HepG2 (cell line): ENCODE data around the gene LTC4S. TPM values are rescaled to one million over a fixed set of nuclear protein-coding genes. Genes with fewer than 3 reads are reported as not detected.

Experiments used
- ARNT2 ChIP-seq: sonication (generic); formaldehyde crosslinking; IDR thresholded peaks from 2 replicates; pipeline ENCODE4 v1.8.0; 2022; ENCODE audit warnings: mild to moderate bottlenecking, low read depth, missing genetic modification reagents, moderate library complexity
- ESRRA ChIP-seq: sonication (generic); formaldehyde crosslinking; IDR thresholded peaks from 2 replicates; pipeline ENCODE4 v1.5.1; 2020; ENCODE audit warnings: mild to moderate bottlenecking, low read depth, missing genetic modification reagents
- FLYWCH1 ChIP-seq: sonication (generic); formaldehyde crosslinking; IDR thresholded peaks from 2 replicates; pipeline ENCODE4 v1.8.1; 2023; ENCODE audit warnings: mild to moderate bottlenecking, missing genetic modification reagents
- HDAC1 ChIP-seq: sonication (generic); formaldehyde crosslinking; IDR thresholded peaks from 2 replicates; pipeline ENCODE4 v1.5.1; 2020; ENCODE audit warnings: mild to moderate bottlenecking, missing genetic modification reagents
- KLF13 ChIP-seq: sonication (generic); formaldehyde crosslinking; IDR thresholded peaks from 2 replicates; pipeline ENCODE4 v1.4.0; 2020; ENCODE audit warnings: mild to moderate bottlenecking, missing genetic modification reagents
- MEIS1 ChIP-seq: sonication (generic); formaldehyde crosslinking; IDR thresholded peaks from 2 replicates; pipeline ENCODE4 v1.9.0; 2021; ENCODE audit warnings: mild to moderate bottlenecking, missing genetic modification reagents, moderate library complexity, borderline replicate concordance
- NR2C2 ChIP-seq: sonication (generic); formaldehyde crosslinking; IDR thresholded peaks from 2 replicates; pipeline ENCODE4 v1.4.0; 2020; ENCODE audit warnings: missing genetic modification reagents, mild to moderate bottlenecking, moderate library complexity, borderline replicate concordance
- SPEN ChIP-seq: sonication (generic); formaldehyde crosslinking; IDR thresholded peaks from 2 replicates; pipeline ENCODE4 v1.5.1; 2020; ENCODE audit warnings: low read depth, mild to moderate bottlenecking, missing genetic modification reagents
- TBX2 ChIP-seq: sonication (generic); formaldehyde crosslinking; IDR thresholded peaks from 2 replicates; pipeline ENCODE4 v1.5.0; 2020; ENCODE audit warnings: missing genetic modification reagents, mild to moderate bottlenecking, borderline replicate concordance
- ZBTB21 ChIP-seq: sonication (generic); formaldehyde crosslinking; IDR thresholded peaks from 2 replicates; pipeline ENCODE4 v1.4.0; 2020; ENCODE audit warnings: missing genetic modification reagents
- ZBTB38 ChIP-seq: sonication (generic); formaldehyde crosslinking; IDR thresholded peaks from 2 replicates; pipeline ENCODE4 v1.5.1; 2020; ENCODE audit warnings: mild to moderate bottlenecking, missing genetic modification reagents
- ZNF180 ChIP-seq: sonication (generic); formaldehyde crosslinking; IDR thresholded peaks from 2 replicates; pipeline ENCODE4 v1.4.0; 2020; ENCODE audit warnings: low read depth, missing genetic modification reagents, borderline replicate concordance
- ZNF20 ChIP-seq: sonication (generic); formaldehyde crosslinking; IDR thresholded peaks from 2 replicates; pipeline ENCODE4 v1.4.0; 2020; ENCODE audit warnings: mild to moderate bottlenecking, moderate library complexity, missing genetic modification reagents
- polyA plus RNA-seq, 8 experiments: library from polyadenylated mRNA; depleted of rRNA in 3 of 8; stranded (reverse) in 7 of 8; unstranded in 1 of 8; fragments of >200 nt; fragmentation: Illumina TruSeq in 4 of 8; extraction: Trizol in 4 of 8; gene quantifications; 2 replicates each; pipeline versions ENCODE4 v1.2.1 to v1.2.3, GENCODE V29; 2011 to 2016; ENCODE audit warnings: low read depth in 4 of 8, missing spikeins in 1 of 8, mixed read lengths in 1 of 8; ENCODE audit not compliant: insufficient read depth in 1 of 8
- total RNA-seq, 5 experiments: library from RNA; depleted of rRNA; stranded (reverse); fragments of >200 nt; fragmentation: Illumina TruSeq; extraction: Trizol; gene quantifications; 2 replicates each; pipeline ENCODE4 v1.2.3, GENCODE V29; 2016; ENCODE audit warnings: low read depth in 1 of 5
- TF ChIP-seq, protein P1 (sequence below): IDR thresholded peaks from 2 replicates; pipeline ENCODE4 v1.6.1; 2016; ENCODE audit warnings: low read depth
- TF ChIP-seq, protein P2 (sequence below): sonication (generic); formaldehyde crosslinking; IDR thresholded peaks from 2 replicates; pipeline ENCODE4 v1.4.0; 2020; ENCODE audit warnings: missing genetic modification reagents
- TF ChIP-seq, protein P3 (sequence below): sonication (generic); formaldehyde crosslinking; IDR thresholded peaks from 2 replicates; pipeline ENCODE4 v1.4.0; 2020; ENCODE audit warnings: missing genetic modification reagents, borderline replicate concordance
- TF ChIP-seq, protein P4 (sequence below): IDR thresholded peaks from 2 replicates; pipeline ENCODE4 v1.6.1; 2016; ENCODE audit warnings: mild to moderate bottlenecking

Gene LTC4S
- total and polyA plus RNA-seq, 2 of the 13 experiments (the other 11 are each of a cell fraction or from before 2014, with no cell fraction given) = 0.35 TPM; not detected in 1

DNA sequence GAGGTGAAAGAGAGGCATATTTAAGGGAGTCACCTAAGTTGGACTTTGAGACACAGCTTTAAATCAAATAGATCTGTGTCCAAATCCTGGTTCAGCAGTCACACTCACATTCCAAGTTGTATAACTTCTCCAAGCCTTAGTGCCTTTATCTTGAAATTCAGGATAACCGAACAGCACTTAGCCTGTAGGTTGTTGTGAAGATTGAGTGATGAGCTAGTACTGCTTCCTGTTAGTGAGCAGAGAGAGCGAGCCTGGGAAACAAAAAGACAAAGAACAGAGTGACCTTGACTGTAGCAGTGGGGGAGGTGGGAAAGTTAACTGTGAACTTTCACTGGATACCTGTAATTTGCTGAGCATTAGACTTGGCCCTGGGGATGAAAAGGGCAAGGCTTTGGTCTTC, 38.8 kb upstream of the LTC4S start (continued):
- TF ChIP-seq, protein P1, sequence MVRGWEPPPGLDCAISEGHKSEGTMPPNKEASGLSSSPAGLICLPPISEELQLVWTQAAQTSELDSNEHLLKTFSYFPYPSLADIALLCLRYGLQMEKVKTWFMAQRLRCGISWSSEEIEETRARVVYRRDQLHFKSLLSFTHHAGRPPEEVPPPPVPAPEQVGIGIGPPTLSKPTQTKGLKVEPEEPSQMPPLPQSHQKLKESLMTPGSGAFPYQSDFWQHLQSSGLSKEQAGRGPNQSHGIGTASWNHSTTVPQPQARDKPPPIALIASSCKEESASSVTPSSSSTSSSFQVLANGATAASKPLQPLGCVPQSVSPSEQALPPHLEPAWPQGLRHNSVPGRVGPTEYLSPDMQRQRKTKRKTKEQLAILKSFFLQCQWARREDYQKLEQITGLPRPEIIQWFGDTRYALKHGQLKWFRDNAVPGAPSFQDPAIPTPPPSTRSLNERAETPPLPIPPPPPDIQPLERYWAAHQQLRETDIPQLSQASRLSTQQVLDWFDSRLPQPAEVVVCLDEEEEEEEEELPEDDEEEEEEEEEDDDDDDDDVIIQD (CRISPR knock-in tag) = 0 out of 2 replicates have a peak, but pooled peaks have one; percentile 38
- TF ChIP-seq TBX2 (peak; percentile 79), HDAC1 (peak; percentile 54), ESRRA (CRISPR knock-in tag) (peak; percentile 80), KLF13 (no peak), ZBTB21 (CRISPR knock-in tag) (0 out of 2 replicates have a peak, but pooled peaks have one; percentile 14), ZNF20 (CRISPR knock-in tag) (no peak), MEIS1 (CRISPR knock-in tag) (no peak), ZBTB38 (CRISPR knock-in tag) (no peak), FLYWCH1 (CRISPR knock-in tag) (no peak), NR2C2 (CRISPR knock-in tag) (peak; percentile 29; the same call in 1 of the 2 replicates), SPEN (CRISPR knock-in tag) (no peak; the same call in 1 of the 2 replicates), ZNF180 (CRISPR knock-in tag) (no peak), ARNT2 (CRISPR knock-in tag) (0 out of 2 replicates have a peak, but pooled peaks have one; percentile 19)
- TF ChIP-seq, protein P2, sequence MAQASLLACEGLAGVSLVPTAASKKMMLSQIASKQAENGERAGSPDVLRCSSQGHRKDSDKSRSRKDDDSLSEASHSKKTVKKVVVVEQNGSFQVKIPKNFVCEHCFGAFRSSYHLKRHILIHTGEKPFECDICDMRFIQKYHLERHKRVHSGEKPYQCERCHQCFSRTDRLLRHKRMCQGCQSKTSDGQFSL (CRISPR knock-in tag) = no peak
- TF ChIP-seq, protein P3, sequence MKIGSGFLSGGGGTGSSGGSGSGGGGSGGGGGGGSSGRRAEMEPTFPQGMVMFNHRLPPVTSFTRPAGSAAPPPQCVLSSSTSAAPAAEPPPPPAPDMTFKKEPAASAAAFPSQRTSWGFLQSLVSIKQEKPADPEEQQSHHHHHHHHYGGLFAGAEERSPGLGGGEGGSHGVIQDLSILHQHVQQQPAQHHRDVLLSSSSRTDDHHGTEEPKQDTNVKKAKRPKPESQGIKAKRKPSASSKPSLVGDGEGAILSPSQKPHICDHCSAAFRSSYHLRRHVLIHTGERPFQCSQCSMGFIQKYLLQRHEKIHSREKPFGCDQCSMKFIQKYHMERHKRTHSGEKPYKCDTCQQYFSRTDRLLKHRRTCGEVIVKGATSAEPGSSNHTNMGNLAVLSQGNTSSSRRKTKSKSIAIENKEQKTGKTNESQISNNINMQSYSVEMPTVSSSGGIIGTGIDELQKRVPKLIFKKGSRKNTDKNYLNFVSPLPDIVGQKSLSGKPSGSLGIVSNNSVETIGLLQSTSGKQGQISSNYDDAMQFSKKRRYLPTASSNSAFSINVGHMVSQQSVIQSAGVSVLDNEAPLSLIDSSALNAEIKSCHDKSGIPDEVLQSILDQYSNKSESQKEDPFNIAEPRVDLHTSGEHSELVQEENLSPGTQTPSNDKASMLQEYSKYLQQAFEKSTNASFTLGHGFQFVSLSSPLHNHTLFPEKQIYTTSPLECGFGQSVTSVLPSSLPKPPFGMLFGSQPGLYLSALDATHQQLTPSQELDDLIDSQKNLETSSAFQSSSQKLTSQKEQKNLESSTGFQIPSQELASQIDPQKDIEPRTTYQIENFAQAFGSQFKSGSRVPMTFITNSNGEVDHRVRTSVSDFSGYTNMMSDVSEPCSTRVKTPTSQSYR = peak; percentile 97
- TF ChIP-seq, protein P4, sequence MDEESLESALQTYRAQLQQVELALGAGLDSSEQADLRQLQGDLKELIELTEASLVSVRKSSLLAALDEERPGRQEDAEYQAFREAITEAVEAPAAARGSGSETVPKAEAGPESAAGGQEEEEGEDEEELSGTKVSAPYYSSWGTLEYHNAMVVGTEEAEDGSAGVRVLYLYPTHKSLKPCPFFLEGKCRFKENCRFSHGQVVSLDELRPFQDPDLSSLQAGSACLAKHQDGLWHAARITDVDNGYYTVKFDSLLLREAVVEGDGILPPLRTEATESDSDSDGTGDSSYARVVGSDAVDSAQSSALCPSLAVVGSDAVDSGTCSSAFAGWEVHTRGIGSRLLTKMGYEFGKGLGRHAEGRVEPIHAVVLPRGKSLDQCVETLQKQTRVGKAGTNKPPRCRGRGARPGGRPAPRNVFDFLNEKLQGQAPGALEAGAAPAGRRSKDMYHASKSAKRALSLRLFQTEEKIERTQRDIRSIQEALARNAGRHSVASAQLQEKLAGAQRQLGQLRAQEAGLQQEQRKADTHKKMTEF (CRISPR knock-in tag) = 0 out of 2 replicates have a peak, but pooled peaks have one; percentile 35
